ENCODE data around the gene HES6.
"Not testable (repeated sequence)": the region's sequence is repeated elsewhere in the genome, so short reads cannot be mapped to it uniquely, and the experiment has no call there.

- TF ChIP-seq CTCF (IDR thresholded peaks at IDR 0.05; ENCODE audit: low read length); EZH2 (IDR thresholded peaks at IDR 0.05; ENCODE audit: borderline replicate concordance, low read length): not testable (repeated sequence)
These were observed 33.6 kb upstream of the HES6 start for GRCh38 chr2:238273433-238273832.

All from OCI-LY1 (cell line).